Epithelial cell of esophagus (primary cell): ENCODE measurements around the gene PPRC1.

Experiments
- DNase-seq: peaks from one replicate; pipeline ENCODE4 v3.0.0; 2010; ENCODE audit warnings: low read depth
- H3K4me3 ChIP-seq: 2 replicates; pipeline ENCODE4 v1.5.1; 2011; ENCODE audit warnings: mild to moderate bottlenecking, low read length, control low read depth
- TF ChIP-seq, protein P1 (sequence below): IDR thresholded peaks from 2 replicates; pipeline ENCODE4 v1.5.1; 2011; ENCODE audit warnings: low read depth, mild to moderate bottlenecking, low read length, control low read depth, inconsistent platforms; ENCODE audit not compliant: insufficient read depth; ENCODE audit errors: missing control alignments

Gene PPRC1

DNA sequence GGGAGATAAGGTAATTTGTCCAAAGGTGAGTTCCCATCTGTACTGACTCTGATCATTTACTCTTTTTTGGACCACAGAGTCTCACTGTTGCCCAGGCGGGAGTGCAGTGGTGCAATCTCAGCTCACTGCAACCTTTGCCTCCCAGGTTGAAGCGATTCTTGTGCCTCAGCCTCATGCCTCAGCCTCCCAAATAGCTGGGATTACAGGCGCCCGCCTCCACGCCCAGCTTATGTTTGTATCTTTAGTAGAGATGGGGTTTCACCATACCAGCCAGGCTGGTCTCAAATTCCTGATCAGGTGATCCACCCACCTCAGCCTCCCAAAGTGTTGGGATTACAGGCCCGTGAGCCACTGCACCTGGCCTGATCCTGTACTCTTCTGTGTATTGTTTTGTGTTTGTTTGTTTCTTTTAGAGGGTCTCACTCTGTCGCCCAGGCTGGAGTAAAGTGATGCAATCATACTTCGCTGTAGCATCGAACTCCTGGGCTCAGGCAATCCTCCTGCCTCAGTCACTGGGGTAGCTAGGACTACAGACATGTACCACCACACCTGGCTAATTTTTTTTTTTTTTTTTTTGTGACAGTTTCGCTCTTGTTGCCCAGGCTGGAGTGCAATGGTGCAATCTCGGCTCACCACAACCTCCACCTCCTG is 21.8 kb downstream of the PPRC1 start:
- TF ChIP-seq, protein P1, sequence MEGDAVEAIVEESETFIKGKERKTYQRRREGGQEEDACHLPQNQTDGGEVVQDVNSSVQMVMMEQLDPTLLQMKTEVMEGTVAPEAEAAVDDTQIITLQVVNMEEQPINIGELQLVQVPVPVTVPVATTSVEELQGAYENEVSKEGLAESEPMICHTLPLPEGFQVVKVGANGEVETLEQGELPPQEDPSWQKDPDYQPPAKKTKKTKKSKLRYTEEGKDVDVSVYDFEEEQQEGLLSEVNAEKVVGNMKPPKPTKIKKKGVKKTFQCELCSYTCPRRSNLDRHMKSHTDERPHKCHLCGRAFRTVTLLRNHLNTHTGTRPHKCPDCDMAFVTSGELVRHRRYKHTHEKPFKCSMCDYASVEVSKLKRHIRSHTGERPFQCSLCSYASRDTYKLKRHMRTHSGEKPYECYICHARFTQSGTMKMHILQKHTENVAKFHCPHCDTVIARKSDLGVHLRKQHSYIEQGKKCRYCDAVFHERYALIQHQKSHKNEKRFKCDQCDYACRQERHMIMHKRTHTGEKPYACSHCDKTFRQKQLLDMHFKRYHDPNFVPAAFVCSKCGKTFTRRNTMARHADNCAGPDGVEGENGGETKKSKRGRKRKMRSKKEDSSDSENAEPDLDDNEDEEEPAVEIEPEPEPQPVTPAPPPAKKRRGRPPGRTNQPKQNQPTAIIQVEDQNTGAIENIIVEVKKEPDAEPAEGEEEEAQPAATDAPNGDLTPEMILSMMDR = no peak
- no peak overlapping the region for H3K4me3 ChIP-seq
- peak; percentile 21 for DNase-seq

DNA sequence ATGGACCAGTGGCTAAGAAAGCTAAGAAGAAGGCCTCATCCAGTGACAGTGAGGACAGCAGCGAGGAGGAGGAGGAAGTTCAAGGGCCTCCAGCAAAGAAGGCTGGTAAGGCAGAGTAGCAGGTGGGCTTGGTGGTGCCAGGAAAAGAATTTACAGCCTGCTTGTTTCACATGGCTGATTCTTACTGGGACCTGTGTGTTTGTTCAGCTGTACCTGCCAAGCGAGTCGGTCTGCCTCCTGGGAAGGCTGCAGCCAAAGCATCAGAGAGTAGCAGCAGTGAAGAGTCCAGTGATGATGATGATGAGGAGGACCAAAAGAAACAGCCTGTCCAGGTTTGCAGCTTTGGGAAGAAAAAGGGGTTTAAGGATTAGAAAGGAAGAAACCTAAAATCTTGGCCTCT is 24.4 kb downstream of the PPRC1 start:
- H3K4me3 ChIP-seq = no peak overlapping the region
- TF ChIP-seq, protein P1 = no peak
- DNase-seq = no peak

DNA sequence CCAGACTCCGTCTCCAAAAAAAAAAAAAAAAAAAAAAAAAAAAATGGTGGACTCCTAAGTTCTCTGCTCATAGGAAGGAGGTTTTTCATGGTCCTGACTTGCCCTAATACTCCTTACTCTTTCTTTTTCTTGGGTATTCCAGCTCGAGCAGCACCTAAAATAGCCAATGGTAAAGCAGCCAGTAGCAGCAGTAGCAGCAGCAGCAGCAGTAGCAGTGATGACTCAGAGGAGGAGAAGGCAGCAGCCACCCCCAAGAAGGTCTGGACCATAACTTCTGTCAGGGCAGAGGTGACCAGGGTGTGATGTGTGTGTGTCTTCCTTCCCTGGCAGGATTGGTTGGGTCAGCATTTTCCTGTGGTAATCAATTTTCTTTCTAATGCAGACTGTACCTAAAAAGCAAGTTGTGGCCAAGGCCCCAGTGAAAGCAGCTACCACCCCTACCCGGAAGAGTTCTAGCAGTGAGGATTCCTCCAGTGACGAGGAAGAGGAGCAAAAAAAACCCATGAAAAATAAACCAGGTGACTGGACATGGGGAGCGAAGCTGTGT is 26.3 kb downstream of the PPRC1 start:
- TF ChIP-seq, protein P1 = no peak
- no peak for DNase-seq
- H3K4me3 ChIP-seq = no peak overlapping the region

DNA sequence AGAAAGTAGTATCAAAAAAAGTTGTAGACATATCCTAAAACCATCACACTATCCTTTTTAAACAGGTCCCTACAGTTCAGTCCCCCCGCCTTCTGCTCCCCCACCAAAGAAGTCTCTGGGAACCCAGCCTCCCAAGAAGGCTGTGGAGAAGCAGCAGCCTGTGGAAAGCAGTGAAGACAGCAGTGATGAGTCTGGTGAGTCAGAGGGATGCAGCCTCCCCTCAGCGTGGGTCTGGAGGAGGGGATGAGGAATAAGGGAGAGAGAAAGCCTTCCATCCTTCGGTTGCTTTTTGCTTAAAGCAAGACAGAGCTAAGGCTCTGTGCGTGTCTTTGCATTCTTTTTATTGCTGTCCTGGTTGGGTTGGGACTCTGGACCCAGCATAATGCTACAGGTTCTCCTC is 27.0 kb downstream of the PPRC1 start:
- no peak overlapping the region for H3K4me3 ChIP-seq
- TF ChIP-seq, protein P1 = no peak
- no peak for DNase-seq

DNA sequence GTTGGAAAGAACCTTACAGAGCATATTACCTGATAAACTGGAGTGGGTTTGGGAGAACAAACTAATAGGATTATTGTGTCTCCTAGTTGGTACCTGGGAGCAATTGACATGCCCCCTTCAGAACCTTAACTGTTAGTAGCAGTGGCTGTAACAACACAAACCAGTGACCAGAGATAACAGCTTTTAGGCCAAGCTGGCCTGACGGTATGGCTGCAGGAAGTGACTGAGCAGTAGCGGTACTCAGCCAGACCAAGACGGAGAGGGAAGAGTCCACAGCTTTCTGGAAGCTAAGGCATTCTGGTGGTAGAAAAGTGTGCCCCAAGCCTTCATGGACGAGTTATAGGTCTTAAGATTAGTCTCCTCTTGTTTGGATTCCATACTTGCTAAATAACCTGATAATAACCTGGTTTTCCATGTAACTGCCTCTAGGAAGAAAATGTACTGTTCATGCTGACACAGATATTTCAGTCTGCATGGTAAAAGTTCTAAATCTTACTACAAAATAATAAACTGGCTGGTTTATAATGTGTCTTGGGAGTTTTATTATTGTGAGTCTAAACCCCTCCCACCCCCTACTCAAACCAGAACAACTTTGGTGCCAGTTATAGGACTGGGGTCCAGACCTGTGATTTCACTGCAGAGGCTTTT is 30.6 kb downstream of the PPRC1 start:
- TF ChIP-seq, protein P1 = no peak
- DNase-seq = no peak
- no peak overlapping the region for H3K4me3 ChIP-seq

DNA sequence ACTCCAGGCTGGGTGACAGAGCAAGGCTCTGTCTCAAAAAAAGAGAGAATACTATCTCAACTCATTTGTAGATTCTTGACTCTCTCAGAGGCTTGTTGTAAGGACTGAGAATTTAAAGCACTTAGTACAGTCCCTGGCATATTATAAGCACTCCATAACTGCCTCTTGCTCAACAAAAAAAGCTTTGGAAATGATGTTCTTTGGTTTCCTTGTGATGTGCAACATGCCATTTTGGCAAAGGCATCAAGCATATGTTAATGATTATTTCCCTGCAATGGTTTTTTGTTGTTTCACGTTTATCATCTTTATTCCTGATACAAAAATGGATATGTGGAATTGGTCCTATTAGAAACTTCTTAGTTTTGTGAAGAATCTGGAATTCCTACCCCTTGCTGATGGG is 35.0 kb downstream of the PPRC1 start:
- H3K4me3 ChIP-seq = no peak overlapping the region
- TF ChIP-seq, protein P1 = no peak
- DNase-seq = no peak
